Activated T-cell treated with anti-CD3 and anti-CD28 coated beads for 4 hours (primary cell): Measurements from ENCODE around the gene ASCC3.

Source experiments
- DNase-seq: peaks from one replicate; pipeline ENCODE4 v3.0.0-alpha.2; 2020

ASCC3 gene

GRCh38 chr6:100565439-100566104 lies 315.6 kb downstream of the ASCC3 start:
- DNase-seq, result no peak

GRCh38 chr6:100559859-100560258 lies 321.3 kb downstream of the ASCC3 start:
- no peak for DNase-seq

GRCh38 chr6:100554228-100554627 lies 326.9 kb downstream of the ASCC3 start:
- no peak for DNase-seq

- DNase-seq, result no peak
Observed at GRCh38 chr6:100553243-100553642, 327.9 kb downstream of the ASCC3 start.

- no peak for DNase-seq
Observed at GRCh38 chr6:100549406-100550167, 331.5 kb downstream of the ASCC3 start.

- no peak for DNase-seq
Observed at GRCh38 chr6:100538086-100538485, 343.0 kb downstream of the ASCC3 start.

GRCh38 chr6:100518588-100518987 lies 362.5 kb downstream of the ASCC3 start:
- DNase-seq, result no peak

- no peak for DNase-seq
Observed at GRCh38 chr6:100517633-100518032, 363.5 kb downstream of the ASCC3 start.

GRCh38 chr6:100517106-100517505 lies 364.0 kb downstream of the ASCC3 start:
- DNase-seq, result no peak

GRCh38 chr6:100514660-100515059 lies 366.5 kb downstream of the ASCC3 start:
- DNase-seq, result no peak

GRCh38 chr6:100512203-100512862 lies 368.8 kb downstream of the ASCC3 start:
- no peak for DNase-seq

- no peak for DNase-seq
Observed at GRCh38 chr6:100509101-100509500, 372.0 kb downstream of the ASCC3 start.

GRCh38 chr6:100506651-100507050 lies 374.5 kb downstream of the ASCC3 start:
- no peak for DNase-seq

GRCh38 chr6:100504786-100505737 lies 376.1 kb downstream of the ASCC3 start:
- DNase-seq, result no peak

- DNase-seq, result no peak
Observed at GRCh38 chr6:100503043-100503705, 378.0 kb downstream of the ASCC3 start.

- no peak for DNase-seq
Observed at GRCh38 chr6:100493206-100493888, 387.8 kb downstream of the ASCC3 start.

GRCh38 chr6:100491952-100492670 lies 389.0 kb downstream of the ASCC3 start:
- no peak for DNase-seq

- DNase-seq, result no peak
Observed at GRCh38 chr6:100490065-100490464, 391.1 kb downstream of the ASCC3 start.

GRCh38 chr6:100488244-100488643 lies 392.9 kb downstream of the ASCC3 start:
- DNase-seq, result no peak

- no peak for DNase-seq
Observed at GRCh38 chr6:100487638-100488037, 393.5 kb downstream of the ASCC3 start.

GRCh38 chr6:100485268-100485667 lies 395.9 kb downstream of the ASCC3 start:
- no peak for DNase-seq
